MG63 (cell line): Measurements from ENCODE around the gene SYNJ2. TPM values are rescaled to one million over a fixed set of nuclear protein-coding genes. Genes with fewer than 3 reads are reported as not detected.

Experiments used
- DNase-seq: peaks from one replicate; pipeline ENCODE4 v3.0.0-alpha.2; 2020
- H3K27me3 ChIP-seq: fragments of 250-450 bp; sonication (Bioruptor Pico); 2 replicates; pipeline ENCODE4 v1.5.1; 2020; ENCODE audit warnings: mild to moderate bottlenecking, moderate library complexity
- H3K36me3 ChIP-seq: fragments of 250-450 bp; sonication (Bioruptor Pico); 2 replicates; pipeline ENCODE4 v1.5.1; 2020; ENCODE audit warnings: mild to moderate bottlenecking, moderate library complexity
- H3K4me3 ChIP-seq: fragments of 250-450 bp; sonication (Bioruptor Pico); 2 replicates; pipeline ENCODE4 v1.5.1; 2020; ENCODE audit warnings: mild to moderate bottlenecking, moderate library complexity
- H3K9me3 ChIP-seq: fragments of 250-450 bp; sonication (Bioruptor Pico); 2 replicates; pipeline ENCODE4 v1.5.1; 2020; ENCODE audit warnings: mild to moderate bottlenecking, moderate library complexity
- total RNA-seq: library from RNA; depleted of rRNA; stranded (reverse); fragments of >200 nt; shearing (Covaris generic); gene quantifications from 2 replicates; pipeline ENCODE4 v1.2.3, GENCODE V29; 2014; ENCODE audit warnings: low replicate concordance

SYNJ2 gene
- total RNA-seq, 1 experiment from 2014 or later = 35.5 TPM

GRCh38 chr6:158014505-158015187 is 33.0 kb downstream of the SYNJ2 start:
- no peak for DNase-seq
- Histone ChIP-seq H3K4me3 (no peak overlapping the region), H3K9me3 (no peaks in the 10 kb centered on the region), H3K27me3 (no peaks in the 10 kb centered on the region), H3K36me3 (peaks cover 49% of the 10 kb centered on the region)

GRCh38 chr6:158015188-158015506 is 33.5 kb downstream of the SYNJ2 start:
- Histone ChIP-seq H3K9me3 (no peaks in the 10 kb centered on the region), H3K4me3 (no peak overlapping the region), H3K27me3 (no peaks in the 10 kb centered on the region), H3K36me3 (peaks cover 49% of the 10 kb centered on the region)
- no peak for DNase-seq

GRCh38 chr6:158016571-158017383 is 35.1 kb downstream of the SYNJ2 start:
- H3K4me3 ChIP-seq = no peak overlapping the region
- peaks cover 50% of the 10 kb centered on the region for H3K36me3 ChIP-seq
- no peaks in the 10 kb centered on the region for H3K27me3 ChIP-seq
- no peaks in the 10 kb centered on the region for H3K9me3 ChIP-seq
- DNase-seq = no peak

- H3K4me3 ChIP-seq = no peak overlapping the region
- H3K36me3 ChIP-seq = peaks cover 47% of the 10 kb centered on the region
- H3K9me3 ChIP-seq = no peaks in the 10 kb centered on the region
- DNase-seq = no peak
- no peaks in the 10 kb centered on the region for H3K27me3 ChIP-seq
Observed at GRCh38 chr6:158017621-158018040, 36.0 kb downstream of the SYNJ2 start.

- H3K9me3 ChIP-seq = no peaks in the 10 kb centered on the region
- no peak overlapping the region for H3K4me3 ChIP-seq
- no peaks in the 10 kb centered on the region for H3K27me3 ChIP-seq
- H3K36me3 ChIP-seq = peaks cover 47% of the 10 kb centered on the region
- peak; percentile 45 for DNase-seq
Observed at GRCh38 chr6:158018041-158018771, 36.5 kb downstream of the SYNJ2 start.

- Histone ChIP-seq H3K4me3 (no peak overlapping the region), H3K36me3 (peaks cover 44% of the 10 kb centered on the region), H3K9me3 (no peaks in the 10 kb centered on the region), H3K27me3 (no peaks in the 10 kb centered on the region)
- peak; percentile 89 for DNase-seq
Observed at GRCh38 chr6:158018851-158019361, 37.2 kb downstream of the SYNJ2 start.

GRCh38 chr6:158019416-158019815 is 37.8 kb downstream of the SYNJ2 start:
- Histone ChIP-seq H3K9me3 (no peaks in the 10 kb centered on the region), H3K36me3 (peaks cover 41% of the 10 kb centered on the region), H3K27me3 (no peaks in the 10 kb centered on the region), H3K4me3 (no peak overlapping the region)
- no peak for DNase-seq

- no peak for DNase-seq
- no peaks in the 10 kb centered on the region for H3K9me3 ChIP-seq
- H3K27me3 ChIP-seq = no peaks in the 10 kb centered on the region
- peaks cover 46% of the 10 kb centered on the region for H3K36me3 ChIP-seq
- no peak overlapping the region for H3K4me3 ChIP-seq
Observed at GRCh38 chr6:158020272-158020711, 38.6 kb downstream of the SYNJ2 start.

GRCh38 chr6:158020811-158021210 is 39.1 kb downstream of the SYNJ2 start:
- Histone ChIP-seq H3K27me3 (no peaks in the 10 kb centered on the region), H3K4me3 (no peak overlapping the region), H3K9me3 (no peaks in the 10 kb centered on the region), H3K36me3 (peaks cover 50% of the 10 kb centered on the region)
- no peak for DNase-seq

GRCh38 chr6:158021376-158021775 is 39.7 kb downstream of the SYNJ2 start:
- no peaks in the 10 kb centered on the region for H3K9me3 ChIP-seq
- DNase-seq = no peak
- H3K36me3 ChIP-seq = peaks cover 48% of the 10 kb centered on the region

GRCh38 chr6:158021814-158022748 is 40.4 kb downstream of the SYNJ2 start:
- Histone ChIP-seq H3K36me3 (peaks cover 51% of the 10 kb centered on the region), H3K27me3 (no peaks in the 10 kb centered on the region), H3K9me3 (no peaks in the 10 kb centered on the region), H3K4me3 (no peak overlapping the region)
- DNase-seq = no peak

More at GRCh38 chr6:158021376-158021775, 39.7 kb downstream of the SYNJ2 start:
- Histone ChIP-seq H3K4me3 (no peak overlapping the region), H3K27me3 (no peaks in the 10 kb centered on the region)

- Histone ChIP-seq H3K27me3 (no peaks in the 10 kb centered on the region), H3K4me3 (no peak overlapping the region), H3K36me3 (peaks cover 47% of the 10 kb centered on the region), H3K9me3 (no peaks in the 10 kb centered on the region)
- no peak for DNase-seq
Observed at GRCh38 chr6:158022749-158023596, 41.3 kb downstream of the SYNJ2 start.

- no peak for DNase-seq
- Histone ChIP-seq H3K27me3 (no peaks in the 10 kb centered on the region), H3K4me3 (no peak overlapping the region), H3K9me3 (no peaks in the 10 kb centered on the region), H3K36me3 (peaks cover 46% of the 10 kb centered on the region)
Observed at GRCh38 chr6:158023597-158023939, 41.9 kb downstream of the SYNJ2 start.

- no peak for DNase-seq
- peaks cover 47% of the 10 kb centered on the region for H3K36me3 ChIP-seq
- no peaks in the 10 kb centered on the region for H3K9me3 ChIP-seq
- no peaks in the 10 kb centered on the region for H3K27me3 ChIP-seq
- H3K4me3 ChIP-seq = no peak overlapping the region
Observed at GRCh38 chr6:158024566-158025297, 43.1 kb downstream of the SYNJ2 start.
